ENCODE data around the gene DUOX1.

- TF ChIP-seq CTCF (IDR thresholded peaks at IDR 0.05; ENCODE audit: insufficient read depth, low read length, poor library complexity, severe bottlenecking) (no peak), EZH2phosphoT487 (conservative IDR thresholded peaks at IDR 0.05; ENCODE audit: low read length) (no peak)
Observed at GRCh38 chr15:45089712-45090373, 40.0 kb upstream of the DUOX1 start.

All from SU-DHL-6 (cell line).